IMR-90 (cell line): ENCODE measurements around the gene R3HDM2. TPM values are rescaled to one million over a fixed set of nuclear protein-coding genes. Genes with fewer than 3 reads are reported as not detected.

Experiments used
- ATAC-seq: fragments of 200-7000 bp; cut with Tn5 transposase; 2 replicates; pipeline ENCODE4 v1.9.1; 2020; ENCODE audit warnings: low read depth, mild to moderate bottlenecking, moderate library complexity
- BruUV-seq: library from RNA; stranded (reverse); fragments of 400-500 nt; replicated peaks from 2 replicates; lab custom pipeline; 2021; lab: Mats Ljungman, UMichigan
- CTCF ChIA-PET: fragments of 300-600 bp; formaldehyde crosslinking; extraction: SDS; loops from one replicate; lab custom pipeline; 2021; ENCODE audit warnings: antibody characterized with exemption; lab: Yijun Ruan, JAX
- POLR2A ChIA-PET: fragments of 300-600 bp; sonication (Branson Sonifier 250); formaldehyde crosslinking; loops from one replicate; lab custom pipeline; 2022; ENCODE audit warnings: antibody characterized with exemption; ENCODE audit not compliant: unreplicated experiment; lab: Charles Lee
- DNase-seq: peaks from one replicate; pipeline ENCODE4 v3.0.0; 2013
- H2AFZ ChIP-seq: replicated peaks from 2 replicates; pipeline ENCODE3; 2013; ENCODE audit warnings: low read length, mild to moderate bottlenecking; ENCODE audit not compliant: poor library complexity
- H2AK5ac ChIP-seq: 2 replicates; pipeline ENCODE4 v1.6.1; 2013; ENCODE audit warnings: low read depth, low read length, inconsistent platforms
- H2AK9ac ChIP-seq: replicated peaks from 2 replicates; pipeline ENCODE3; 2013; ENCODE audit warnings: mild to moderate bottlenecking, low read depth, low read length, moderate library complexity; ENCODE audit not compliant: poor library complexity
- H2BK120ac ChIP-seq: 2 replicates; pipeline ENCODE4 v1.6.1; 2013; ENCODE audit warnings: low read depth, low read length, inconsistent platforms
- H2BK15ac ChIP-seq: 3 replicates; pipeline ENCODE4 v1.6.1; 2013; ENCODE audit warnings: low read depth, low read length, inconsistent platforms
- H2BK20ac ChIP-seq: 2 replicates; pipeline ENCODE4 v1.6.1; 2013; ENCODE audit warnings: low read depth, mild to moderate bottlenecking, inconsistent platforms, low read length, moderate library complexity
- H2BK5ac ChIP-seq: 2 replicates; pipeline ENCODE4 v1.6.1; 2013; ENCODE audit warnings: mild to moderate bottlenecking, low read depth, low read length, inconsistent platforms; ENCODE audit not compliant: poor library complexity, severe bottlenecking
- H3K14ac ChIP-seq: replicated peaks from 2 replicates; pipeline ENCODE4 v1.6.1; 2013; ENCODE audit warnings: low read depth, low read length, inconsistent platforms
- H3K18ac ChIP-seq: 2 replicates; pipeline ENCODE4 v1.6.1; 2013; ENCODE audit warnings: low read depth, low read length, control low read depth
- H3K23ac ChIP-seq: 2 replicates; pipeline ENCODE4 v1.6.1; 2013; ENCODE audit warnings: low read depth, low read length, inconsistent platforms
- H3K27ac ChIP-seq: 2 replicates; pipeline ENCODE4 v1.5.1; 2013; ENCODE audit warnings: mild to moderate bottlenecking, control low read depth, low read length; ENCODE audit not compliant: insufficient read depth
- H3K27me3 ChIP-seq: 2 replicates; pipeline ENCODE4 v1.6.1; 2013; ENCODE audit warnings: low read length; ENCODE audit not compliant: control insufficient read depth, insufficient read depth
- H3K36me3 ChIP-seq: 2 replicates; pipeline ENCODE4 v1.6.1; 2013; ENCODE audit warnings: low read length, mixed read lengths; ENCODE audit not compliant: control insufficient read depth, insufficient read depth
- H3K4ac ChIP-seq: 2 replicates; pipeline ENCODE4 v1.6.1; 2013; ENCODE audit warnings: low read depth, low read length, inconsistent platforms
- H3K4me1 ChIP-seq: 2 replicates; pipeline ENCODE4 v1.6.1; 2013; ENCODE audit warnings: low read length, mixed read lengths; ENCODE audit not compliant: control insufficient read depth, insufficient read depth
- H3K4me2 ChIP-seq: 2 replicates; pipeline ENCODE4 v1.6.1; 2013; ENCODE audit warnings: low read depth, mild to moderate bottlenecking, control low read depth, low read length, moderate library complexity
- H3K4me3 ChIP-seq: 2 replicates; pipeline ENCODE4 v1.5.1; 2013; ENCODE audit warnings: low read depth, mild to moderate bottlenecking, control low read depth, low read length, moderate library complexity; ENCODE audit not compliant: insufficient read depth
- H3K56ac ChIP-seq: 2 replicates; pipeline ENCODE4 v1.6.1; 2013; ENCODE audit warnings: low read length, inconsistent platforms; ENCODE audit not compliant: insufficient read depth; ENCODE audit errors: extremely low read depth
- H3K79me1 ChIP-seq, 2 experiments: 2 replicates each; pipeline ENCODE4 v1.6.1; 2013; ENCODE audit warnings: low read length in 2 of 2, inconsistent platforms in 1 of 2, low read depth in 1 of 2
- H3K9ac ChIP-seq: 2 replicates; pipeline ENCODE4 v1.6.1; 2013; ENCODE audit warnings: low read depth, low read length, control low read depth
- H3K9me1 ChIP-seq: 2 replicates; pipeline ENCODE4 v1.6.1; 2013; ENCODE audit warnings: low read length, inconsistent platforms; ENCODE audit not compliant: insufficient read depth
- H3K9me3 ChIP-seq: 2 replicates; pipeline ENCODE4 v1.6.1; 2013; ENCODE audit warnings: low read length; ENCODE audit not compliant: control insufficient read depth, insufficient read depth
- H4K20me1 ChIP-seq: 2 replicates; pipeline ENCODE4 v1.6.1; 2013; ENCODE audit warnings: low read length, inconsistent platforms; ENCODE audit not compliant: insufficient read depth
- H4K5ac ChIP-seq: 2 replicates; pipeline ENCODE4 v1.6.1; 2013; ENCODE audit warnings: mild to moderate bottlenecking, low read depth, low read length, control low read depth
- H4K8ac ChIP-seq, 2 experiments: 2 replicates each; pipeline ENCODE4 v1.6.1; 2013; ENCODE audit warnings: low read depth in 2 of 2, low read length in 2 of 2, control low read depth in 1 of 2, inconsistent platforms in 1 of 2
- H4K91ac ChIP-seq: 2 replicates; pipeline ENCODE4 v1.6.1; 2013; ENCODE audit warnings: low read depth, low read length, inconsistent platforms; ENCODE audit not compliant: insufficient read depth
- CEBPB ChIP-seq: IDR thresholded peaks from 2 replicates; pipeline ENCODE4 v1.6.1; 2012; ENCODE audit warnings: low read depth, low read length, improper control_type of control experiment
- FOS ChIP-seq: fragments of 150-350 bp; IDR thresholded peaks from 2 replicates; pipeline ENCODE4 v1.6.1; 2016; ENCODE audit warnings: low read depth, low read length
- MAFK ChIP-seq: IDR thresholded peaks from 2 replicates; pipeline ENCODE4 v1.6.1; 2012; ENCODE audit warnings: low read depth, low read length, improper control_type of control experiment
- MAZ ChIP-seq: IDR thresholded peaks from 2 replicates; pipeline ENCODE4 v1.6.1; 2012; ENCODE audit warnings: low read depth, mild to moderate bottlenecking, low read length, improper control_type of control experiment, moderate library complexity, borderline replicate concordance
- RAD21 ChIP-seq: IDR thresholded peaks from 2 replicates; pipeline ENCODE4 v1.6.1; 2012; ENCODE audit warnings: low read length, improper control_type of control experiment
- RCOR1 ChIP-seq: IDR thresholded peaks from 2 replicates; pipeline ENCODE4 v1.6.1; 2012; ENCODE audit warnings: mild to moderate bottlenecking, low read length, improper control_type of control experiment; ENCODE audit not compliant: insufficient replicate concordance
- WGBS, 2 experiments: methylation state at CpG; one replicate each; pipeline versions ENCODE4 v1.1.5 to v1.1.7; 2013; ENCODE audit warnings: missing lambda C conversion rate in 2 of 2; ENCODE audit not compliant: insufficient read length in 1 of 2; ENCODE audit errors: extremely low coverage in 2 of 2; 5-methylcytosine and 5-hydroxymethylcytosine counted together
- dilution Hi-C: fragments of 300-500 bp; cut with HindIII; formaldehyde crosslinking; loops from one replicate; pipeline ENCODE4 v1.14.3; 2018; ENCODE audit warnings: low sequenced_read_pairs; ENCODE audit not compliant: unreplicated experiment
- in situ Hi-C: fragments of 300-500 bp; cut with MboI; formaldehyde crosslinking; loops from 3 replicates; pipeline ENCODE4 v1.14.3; 2019; ENCODE audit warnings: low sequenced_read_pairs, inconsistent platforms, mixed read lengths
- intact Hi-C: fragments of 100-400 bp; cut with micrococcal nuclease; formaldehyde crosslinking; loops from 2 replicates; pipeline ENCODE4 v1.10.0; 2022
- polyA plus RNA-seq, 3 experiments: library from polyadenylated mRNA; depleted of rRNA; stranded (reverse); fragments of >200 nt; gene quantifications; 2 replicates each; pipeline ENCODE4 v1.2.3, GENCODE V29; 2012; ENCODE audit warnings: low replicate concordance in 1 of 3
- total RNA-seq: library from RNA; depleted of rRNA; stranded (reverse); fragments of >200 nt; gene quantifications from 2 replicates; pipeline ENCODE4 v1.2.3, GENCODE V29; 2012
- TF ChIP-seq, protein P1 (sequence below): fragments of 150-350 bp; IDR thresholded peaks from 2 replicates; pipeline ENCODE4 v1.6.1; 2016; ENCODE audit warnings: low read depth, mild to moderate bottlenecking, low read length, moderate library complexity, borderline replicate concordance

R3HDM2 gene
- total and polyA plus RNA-seq, 2 of the 4 experiments (the other 2 are of a cell fraction), result 7.5 to 28.4 TPM

GRCh38 chr12:57234233-57234570 is 196.6 kb downstream of the R3HDM2 start:
- H4K91ac ChIP-seq, result no peak overlapping the region
- no peak overlapping the region for H3K23ac ChIP-seq
- peaks cover 14% of the 10 kb centered on the region for H3K9me1 ChIP-seq
- peaks cover 45% of the 10 kb centered on the region for H3K36me3 ChIP-seq
- H3K4ac ChIP-seq, result no peak overlapping the region
- no peak overlapping the region for H3K14ac ChIP-seq
- no peaks in the 10 kb centered on the region for H3K9me3 ChIP-seq
- no peak overlapping the region for H2BK5ac ChIP-seq
- no peak overlapping the region for H4K8ac ChIP-seq
- dilution Hi-C loops, result no loop called here
- DNase-seq (no peak), ATAC-seq (no peak)
- no peak overlapping the region for H3K4me2 ChIP-seq
- intact Hi-C loops, result no loop called here
- H4K20me1 ChIP-seq, result peaks cover 44% of the 10 kb centered on the region
- H2AK9ac ChIP-seq, result no peak overlapping the region
- POLR2A ChIA-PET, result no interaction called here
- CTCF ChIA-PET, result no interaction called here
- H3K79me1 ChIP-seq, result peaks cover 29 to 48% of the 10 kb centered on the region in 2 experiments
- in situ Hi-C loops, result no loop called here
- no peak for TF ChIP-seq MAFK
- TF ChIP-seq CEBPB, result 0 out of 2 replicates have a peak, but pooled peaks have one; percentile 37
- TF ChIP-seq FOS, result no peak
- no peak for TF ChIP-seq MAZ
- TF ChIP-seq, protein P1, sequence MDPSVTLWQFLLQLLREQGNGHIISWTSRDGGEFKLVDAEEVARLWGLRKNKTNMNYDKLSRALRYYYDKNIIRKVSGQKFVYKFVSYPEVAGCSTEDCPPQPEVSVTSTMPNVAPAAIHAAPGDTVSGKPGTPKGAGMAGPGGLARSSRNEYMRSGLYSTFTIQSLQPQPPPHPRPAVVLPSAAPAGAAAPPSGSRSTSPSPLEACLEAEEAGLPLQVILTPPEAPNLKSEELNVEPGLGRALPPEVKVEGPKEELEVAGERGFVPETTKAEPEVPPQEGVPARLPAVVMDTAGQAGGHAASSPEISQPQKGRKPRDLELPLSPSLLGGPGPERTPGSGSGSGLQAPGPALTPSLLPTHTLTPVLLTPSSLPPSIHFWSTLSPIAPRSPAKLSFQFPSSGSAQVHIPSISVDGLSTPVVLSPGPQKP, result no peak
- no peak for TF ChIP-seq RAD21
- no peak for TF ChIP-seq RCOR1
- no peak overlapping the region for H2BK20ac ChIP-seq
- no peak overlapping the region for H2AFZ ChIP-seq
- H4K5ac ChIP-seq, result no peak overlapping the region
- BruUV-seq, result no TSS peak
- no peak overlapping the region for H3K9ac ChIP-seq
- no peak overlapping the region for H3K27ac ChIP-seq
- H3K4me1 ChIP-seq, result peaks cover 11% of the 10 kb centered on the region
- H3K18ac ChIP-seq, result no peak overlapping the region
- no peak overlapping the region for H3K56ac ChIP-seq
- no CpG with 5 or more reads among the region's 3 CpGs for WGBS, 2 experiments
- H2AK5ac ChIP-seq, result no peak overlapping the region
- no peaks in the 10 kb centered on the region for H3K27me3 ChIP-seq
- H2BK120ac ChIP-seq, result no peak overlapping the region
- no peak overlapping the region for H3K4me3 ChIP-seq
- H2BK15ac ChIP-seq, result no peak overlapping the region
